Adrenal gland (tissue), 12 donors: ENCODE measurements around the gene VAMP3. TPM values are rescaled to one million over a fixed set of nuclear protein-coding genes. Genes with fewer than 3 reads are reported as not detected.

ENCODE experiments used
- DNase-seq, 7 donors: peaks; one replicate each; pipeline ENCODE4 v3.0.0-alpha.2; 2019 to 2020
- H3K27ac ChIP-seq, 5 donors: fragments of 200-600 bp; sonication (generic) in 4 of 5; 1 replicate in 3 of 5; 2 replicates in 2 of 5; pipeline versions ENCODE4 v1.5.1 to v1.8.0; 2016 to 2020; ENCODE audit warnings: mild to moderate bottlenecking in 1 of 5
- H3K27me3 ChIP-seq: fragments of 200-600 bp; 2 replicates; pipeline ENCODE4 v1.8.0; 2021
- H3K36me3 ChIP-seq, 2 donors: fragments of 200-600 bp; replicated peaks in 1 of 2; 1 replicate in 1 of 2; 2 replicates in 1 of 2; pipeline versions ENCODE4 v1.5.1 to v1.8.0; 2018 to 2022
- H3K4me1 ChIP-seq, 2 donors: fragments of 200-600 bp; replicated peaks in 1 of 2; 1 replicate in 1 of 2; 2 replicates in 1 of 2; pipeline versions ENCODE4 v1.5.1 to v1.8.0; 2018 to 2021
- H3K4me3 ChIP-seq, 4 donors: fragments of 200-600 bp; sonication (generic) in 3 of 4; one replicate each; pipeline ENCODE4 v1.5.1; 2016 to 2018
- H3K9me3 ChIP-seq, 3 donors: fragments of 200-600 bp; sonication (generic) in 1 of 3; replicated peaks in 1 of 3; 1 replicate in 2 of 3; 2 replicates in 1 of 3; pipeline versions ENCODE4 v1.5.1 to v1.8.0; 2016 to 2021
- POLR2A ChIP-seq, 2 donors: fragments of 450-650 bp; IDR thresholded peaks; one replicate each; pipeline ENCODE4 v1.6.1; 2017; ENCODE audit warnings: antibody characterized with exemption in 2 of 2, mild to moderate bottlenecking in 2 of 2, moderate library complexity in 1 of 2
- WGBS, 4 donors: extraction: QIAGEN DNeasy Blood & Tissue Kit in 2 of 4; methylation state at CpG; one replicate each; pipeline versions ENCODE4 v1.1.5 to v1.1.7; 2013 to 2017; 5-methylcytosine and 5-hydroxymethylcytosine counted together
- intact Hi-C, 2 donors: fragments of 100-400 bp; cut with DNase I; formaldehyde crosslinking; loops; one replicate each; pipeline versions ENCODE4 v1.14.1 to v1.15.0; 2022 to 2023
- polyA plus RNA-seq, 3 donors: library from polyadenylated mRNA; stranded (reverse); fragments of 200-250 nt in 2 of 3; fragments of 350-450 nt in 1 of 3; fragmentation: Illumina TruSeq in 1 of 3; extraction: RNeasy Lipid Tissue Mini Kit (QIAGEN cat#74804) in 1 of 3; gene quantifications; one replicate each; pipeline ENCODE4 v1.2.3, GENCODE V29; 2013 to 2014
- total RNA-seq, 9 donors: library from RNA; depleted of rRNA in 4 of 9; stranded (reverse); fragments of >200 nt in 4 of 9; fragments of 120-200 nt in 1 of 9; fragmentation: NEBNext Ultra II Directional in 1 of 9; extraction: Animal tissue kit (Norgen Biotek cat#: 25700) in 1 of 9; gene quantifications; one replicate each; pipeline versions ENCODE4 v1.1.0 to v1.2.4, GENCODE V29; 2013 to 2023
- TF ChIP-seq, protein P1 (sequence below), 6 experiments: fragments of 450-650 bp in 4 of 6; fragments of 200-600 bp in 2 of 6; sonication (generic) in 1 of 6; IDR thresholded peaks; 1 replicate in 5 of 6; 2 replicates in 1 of 6; pipeline versions ENCODE4 v1.5.1 to v1.8.0; 2016 to 2021; ENCODE audit warnings: antibody characterized with exemption in 6 of 6, mild to moderate bottlenecking in 2 of 6, moderate library complexity in 1 of 6
- donor health status: healthy with polysubstance abuse.
- donor health status: Bipolar disorder and iron deficiency.
- donor health status: DM: yes; HTN: yes; CAD: no.
- donor health status: DM: no; HTN: no; CAD: no.
- donor health status: DM: no; HTN: no; CAD: no.
- donor health status: DM: yes; HTN: yes; CAD: no.

Gene VAMP3
- total and polyA plus RNA-seq, 12 donors, result 52.0 to 186 (median 114) TPM

DNA sequence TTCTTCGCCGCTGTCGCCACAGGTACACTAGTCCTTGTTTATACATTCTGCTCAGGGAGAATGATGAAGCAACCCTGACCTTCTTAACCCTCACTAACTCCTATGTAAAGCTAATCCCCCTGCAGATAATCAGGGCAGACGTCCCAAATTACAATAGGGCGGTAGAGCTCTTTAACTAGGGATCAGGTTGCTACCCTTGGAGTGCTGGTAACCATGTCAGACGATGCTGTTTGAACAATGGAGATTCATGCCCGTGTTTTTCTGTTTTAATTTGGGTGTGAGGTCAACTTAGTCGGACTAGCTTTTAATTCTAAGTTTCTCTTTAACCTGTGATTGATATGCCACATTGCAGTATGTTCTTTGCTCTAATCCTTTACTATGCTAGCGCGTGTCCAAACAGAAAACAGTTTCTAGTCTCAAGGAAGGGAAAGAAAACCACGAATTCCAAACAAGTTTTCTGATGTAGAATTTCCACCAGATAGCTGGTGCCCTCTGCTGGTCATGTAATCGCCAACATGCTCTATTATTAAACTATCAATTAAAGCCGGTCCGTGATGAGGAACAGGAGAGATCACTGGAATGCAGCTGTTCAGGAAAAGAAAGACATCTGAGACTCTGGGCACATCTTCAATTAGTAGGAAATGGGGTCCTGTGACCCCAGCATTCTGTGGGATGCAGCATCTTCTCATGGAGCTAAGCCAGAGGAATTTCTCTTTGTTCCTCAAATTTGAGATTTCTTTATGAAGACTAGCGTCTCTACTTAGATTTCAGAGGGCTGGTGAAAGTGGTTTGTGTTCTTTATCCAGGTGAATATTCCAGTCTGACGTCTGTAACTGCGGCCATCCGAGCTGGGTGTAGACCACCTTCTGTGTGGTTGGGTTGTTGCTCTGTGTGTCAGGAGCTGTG, 18.3 kb upstream of the VAMP3 start:
- intact Hi-C loops, result loop anchor here (2.0 kb wide), 2 partner anchors 84 to 86 kb away; no protein-coding TSS in a partner anchor
- H3K9me3 ChIP-seq, result no peaks in the 10 kb centered on the region
- H3K4me1 ChIP-seq, result peaks cover 0 to 5% of the 10 kb centered on the region in 2 donors
- 18 to 26% (median 24%) methylated on average over 18 of the region's 18 CpGs for WGBS, 4 donors
- H3K27me3 ChIP-seq, result no peaks in the 10 kb centered on the region
- TF ChIP-seq, protein P1, sequence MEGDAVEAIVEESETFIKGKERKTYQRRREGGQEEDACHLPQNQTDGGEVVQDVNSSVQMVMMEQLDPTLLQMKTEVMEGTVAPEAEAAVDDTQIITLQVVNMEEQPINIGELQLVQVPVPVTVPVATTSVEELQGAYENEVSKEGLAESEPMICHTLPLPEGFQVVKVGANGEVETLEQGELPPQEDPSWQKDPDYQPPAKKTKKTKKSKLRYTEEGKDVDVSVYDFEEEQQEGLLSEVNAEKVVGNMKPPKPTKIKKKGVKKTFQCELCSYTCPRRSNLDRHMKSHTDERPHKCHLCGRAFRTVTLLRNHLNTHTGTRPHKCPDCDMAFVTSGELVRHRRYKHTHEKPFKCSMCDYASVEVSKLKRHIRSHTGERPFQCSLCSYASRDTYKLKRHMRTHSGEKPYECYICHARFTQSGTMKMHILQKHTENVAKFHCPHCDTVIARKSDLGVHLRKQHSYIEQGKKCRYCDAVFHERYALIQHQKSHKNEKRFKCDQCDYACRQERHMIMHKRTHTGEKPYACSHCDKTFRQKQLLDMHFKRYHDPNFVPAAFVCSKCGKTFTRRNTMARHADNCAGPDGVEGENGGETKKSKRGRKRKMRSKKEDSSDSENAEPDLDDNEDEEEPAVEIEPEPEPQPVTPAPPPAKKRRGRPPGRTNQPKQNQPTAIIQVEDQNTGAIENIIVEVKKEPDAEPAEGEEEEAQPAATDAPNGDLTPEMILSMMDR (IDR thresholded peaks at IDR 0.05), result peak; percentile 69 to 91 (median 82)
- no peak for TF ChIP-seq POLR2A (IDR thresholded peaks at IDR 0.05)
- H3K4me3 ChIP-seq, result peak overlapping the region in 2 of 4 donors; percentile 10 to 45
- DNase-seq, result peak; percentile 51 to 89 (median 69)
- no peak overlapping the region for H3K27ac ChIP-seq
- no peaks in the 10 kb centered on the region for H3K36me3 ChIP-seq

DNA sequence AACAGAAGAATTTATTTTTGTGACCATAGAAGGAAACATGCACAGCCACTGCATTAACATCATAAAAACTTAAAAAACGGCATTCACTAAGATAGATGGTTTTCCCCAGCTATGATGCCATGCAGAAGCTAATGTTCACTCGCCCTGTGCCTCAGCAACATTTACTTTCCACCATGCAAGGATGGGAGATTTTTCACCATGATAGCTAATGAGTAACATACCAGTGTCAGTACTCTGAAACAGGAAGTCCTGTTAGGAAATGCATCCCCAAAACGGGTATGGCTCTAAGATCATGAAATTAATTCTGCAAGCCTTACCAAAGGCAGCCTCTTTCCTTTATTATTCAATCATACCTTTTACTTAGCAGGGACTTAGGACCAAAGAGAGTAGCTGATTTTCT, 17.5 kb upstream of the VAMP3 start:
- intact Hi-C loops, result loop anchor here (2.0 kb wide), 2 partner anchors 85 to 87 kb away; no protein-coding TSS in a partner anchor
- Histone ChIP-seq H3K9me3 (no peaks in the 10 kb centered on the region), H3K4me1 (peaks cover 0 to 5% of the 10 kb centered on the region in 2 donors), H3K36me3 (no peaks in the 10 kb centered on the region), H3K27ac (no peak overlapping the region), H3K27me3 (no peaks in the 10 kb centered on the region), H3K4me3 (no peak overlapping the region)
- no peak for TF ChIP-seq POLR2A (IDR thresholded peaks at IDR 0.05)
- TF ChIP-seq, protein P1 (IDR thresholded peaks at IDR 0.05), result no peak
- DNase-seq, result no peak
- 48 to 54% (median 52%) methylated on average over 3 of the region's 3 CpGs for WGBS, 4 donors

DNA sequence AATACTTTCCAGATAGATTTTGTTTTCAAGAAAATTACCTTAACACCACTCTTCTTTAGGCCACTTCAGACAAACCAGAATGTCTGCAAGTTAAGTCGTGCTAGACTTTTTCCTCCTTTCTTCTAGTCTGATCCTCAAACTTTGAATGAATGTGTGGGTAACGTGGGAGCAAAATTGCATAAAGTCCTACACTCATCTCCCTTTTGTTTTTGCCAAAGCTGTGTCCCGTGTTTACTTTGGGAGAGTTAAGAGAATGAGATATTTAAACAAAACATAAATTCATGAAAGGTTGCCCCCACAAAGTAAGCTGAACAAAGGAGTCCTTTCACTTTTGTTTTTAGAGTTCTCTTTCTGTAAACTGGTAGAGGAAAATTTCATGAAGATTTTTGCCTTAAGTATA, 16.9 kb upstream of the VAMP3 start:
- no peak for DNase-seq
- WGBS, 4 donors, result 67 to 79% (median 72%) methylated on average over 3 of the region's 3 CpGs
- TF ChIP-seq, protein P1 (IDR thresholded peaks at IDR 0.05), result no peak
- TF ChIP-seq POLR2A (IDR thresholded peaks at IDR 0.05), result no peak
- Histone ChIP-seq H3K4me1 (peaks cover 0 to 5% of the 10 kb centered on the region in 2 donors), H3K36me3 (no peaks in the 10 kb centered on the region), H3K27ac (no peak overlapping the region), H3K27me3 (no peaks in the 10 kb centered on the region), H3K9me3 (no peaks in the 10 kb centered on the region), H3K4me3 (no peak overlapping the region)
- intact Hi-C loops, result no loop called here

DNA sequence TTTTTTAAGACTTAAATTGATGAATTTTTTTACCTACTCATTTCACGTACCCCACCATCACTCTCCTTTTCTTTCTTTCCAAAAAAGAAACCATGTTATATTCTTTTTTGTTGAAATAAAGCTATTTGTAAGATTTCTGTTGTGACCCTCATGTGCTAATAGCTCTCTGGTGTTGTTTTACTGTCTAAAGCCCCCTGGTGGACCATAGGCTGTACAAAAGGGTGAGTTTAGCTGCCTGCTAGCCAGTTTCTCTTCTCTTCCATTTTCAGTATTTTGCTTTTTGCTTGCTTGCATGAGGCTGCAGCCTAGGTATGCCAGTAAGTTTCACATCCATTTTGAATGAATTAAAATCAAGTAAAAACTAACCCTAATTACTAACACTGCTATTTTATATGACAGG, 15.6 kb upstream of the VAMP3 start:
- Histone ChIP-seq H3K9me3 (no peaks in the 10 kb centered on the region), H3K27me3 (no peaks in the 10 kb centered on the region), H3K4me1 (peaks cover 0 to 5% of the 10 kb centered on the region in 2 donors), H3K36me3 (no peaks in the 10 kb centered on the region), H3K4me3 (no peak overlapping the region), H3K27ac (no peak overlapping the region)
- no peak for DNase-seq
- no peak for TF ChIP-seq POLR2A (IDR thresholded peaks at IDR 0.05)
- TF ChIP-seq, protein P1 (IDR thresholded peaks at IDR 0.05), result no peak
- intact Hi-C loops, result no loop called here
- WGBS, 4 donors, result 0 to 97% (median 72%) methylated on average over 1 of the region's 1 CpG
